ENCODE results near the gene SCP2D1.

- TF ChIP-seq EZH2phosphoT487 (IDR thresholded peaks at IDR 0.05; ENCODE audit: insufficient read depth, low read depth) (no peak), EZH2 (IDR thresholded peaks at IDR 0.05; ENCODE audit: insufficient read depth, poor library complexity, severe bottlenecking) (no peak)
Measured at GRCh38 chr20:18811186-18811585, 2.4 kb upstream of the SCP2D1 start.

All from GM23248 (cell line).